OCI-LY3 (cell line): ENCODE results near the gene PUDP.
"Not testable (repeated sequence)": the region's sequence is repeated elsewhere in the genome, so short reads cannot be mapped to it uniquely, and the experiment has no call there.

Source experiments
- EZH2phosphoT487 ChIP-seq: fragments of 200-600 bp; shearing (Covaris generic); IDR thresholded peaks from 2 replicates; pipeline ENCODE4 v1.6.1; 2018; ENCODE audit warnings: antibody characterized with exemption, mixed run types, low read depth
- TF ChIP-seq, protein P1 (sequence below): fragments of 200-600, 300-600 bp; sonication (generic); IDR thresholded peaks from 2 replicates; pipeline ENCODE4 v1.5.1; 2014; ENCODE audit warnings: antibody characterized with exemption, low read length, low read depth

DNA sequence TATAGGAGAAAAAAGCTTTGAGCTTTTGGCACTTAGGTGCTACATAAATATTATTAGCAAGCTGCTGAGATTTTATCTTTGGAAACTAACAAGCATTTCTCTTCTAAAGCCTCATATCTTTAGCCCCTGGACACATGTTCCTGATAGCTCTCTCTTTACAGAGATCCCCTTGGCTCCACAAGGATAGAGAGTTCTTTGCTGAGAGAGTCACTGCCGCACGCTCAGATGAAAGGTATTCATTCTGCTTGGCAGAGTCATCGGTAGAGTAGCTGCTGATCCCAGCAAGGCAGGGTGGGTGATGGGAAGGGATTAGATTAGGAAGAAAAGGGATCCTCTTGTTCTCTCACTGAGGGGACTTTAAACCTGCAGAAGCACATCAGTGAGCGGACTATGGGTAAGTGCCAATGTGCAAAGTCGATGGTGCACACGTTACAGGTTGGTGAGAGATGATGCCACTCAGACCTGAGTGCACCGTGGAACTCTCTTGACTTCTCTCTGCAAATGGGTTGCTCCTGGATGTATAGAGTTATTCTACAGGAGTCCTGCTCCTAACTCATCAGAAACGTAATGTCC lies 135.6 kb downstream of the PUDP start:
- TF ChIP-seq EZH2phosphoT487, result not testable (repeated sequence)
- TF ChIP-seq, protein P1, sequence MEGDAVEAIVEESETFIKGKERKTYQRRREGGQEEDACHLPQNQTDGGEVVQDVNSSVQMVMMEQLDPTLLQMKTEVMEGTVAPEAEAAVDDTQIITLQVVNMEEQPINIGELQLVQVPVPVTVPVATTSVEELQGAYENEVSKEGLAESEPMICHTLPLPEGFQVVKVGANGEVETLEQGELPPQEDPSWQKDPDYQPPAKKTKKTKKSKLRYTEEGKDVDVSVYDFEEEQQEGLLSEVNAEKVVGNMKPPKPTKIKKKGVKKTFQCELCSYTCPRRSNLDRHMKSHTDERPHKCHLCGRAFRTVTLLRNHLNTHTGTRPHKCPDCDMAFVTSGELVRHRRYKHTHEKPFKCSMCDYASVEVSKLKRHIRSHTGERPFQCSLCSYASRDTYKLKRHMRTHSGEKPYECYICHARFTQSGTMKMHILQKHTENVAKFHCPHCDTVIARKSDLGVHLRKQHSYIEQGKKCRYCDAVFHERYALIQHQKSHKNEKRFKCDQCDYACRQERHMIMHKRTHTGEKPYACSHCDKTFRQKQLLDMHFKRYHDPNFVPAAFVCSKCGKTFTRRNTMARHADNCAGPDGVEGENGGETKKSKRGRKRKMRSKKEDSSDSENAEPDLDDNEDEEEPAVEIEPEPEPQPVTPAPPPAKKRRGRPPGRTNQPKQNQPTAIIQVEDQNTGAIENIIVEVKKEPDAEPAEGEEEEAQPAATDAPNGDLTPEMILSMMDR, result not testable (repeated sequence)
